ENCODE results near the gene GBX2. TPM values are rescaled to one million over a fixed set of nuclear protein-coding genes. Genes with fewer than 3 reads are reported as not detected.

The GBX2 gene
- total and polyA plus RNA-seq, 4 donors, result 1.9 to 10.8 (median 6.9) TPM

- Histone ChIP-seq H3K9me3 (ENCODE audit: control insufficient read depth, insufficient read depth, low read length) (no peaks in the 10 kb centered on the region), H3K27ac (ENCODE audit: low read depth, low read length) (no peak overlapping the region), H3K4me3 (ENCODE audit: low read depth, low read length) (no peak overlapping the region), H3K36me3 (ENCODE audit: control insufficient read depth, insufficient read depth, low read length) (no peaks in the 10 kb centered on the region), H3K4me1 (ENCODE audit: control insufficient read depth, insufficient read depth, low read length) (peaks cover 2% of the 10 kb centered on the region), H3K27me3 (ENCODE audit: control insufficient read depth, insufficient read depth, low read length) (no peaks in the 10 kb centered on the region)
- DNase-seq (ENCODE audit: low read depth in 4 of 6, low spot score in 6 of 6), result no peak
- 75% methylated on average over 5 of the region's 10 CpGs for WGBS (ENCODE audit: insufficient coverage)
These were observed 24.8 kb upstream of the GBX2 start for GRCh38 chr2:236193026-236193425.

GRCh38 chr2:236190674-236191073, 22.5 kb upstream of the GBX2 start:
- H3K27ac ChIP-seq (ENCODE audit: low read depth, low read length), result no peak overlapping the region
- no peak for DNase-seq (ENCODE audit: low read depth in 4 of 6, low spot score in 6 of 6)
- no peak overlapping the region for H3K4me3 ChIP-seq (ENCODE audit: low read depth, low read length)
- no peaks in the 10 kb centered on the region for H3K9me3 ChIP-seq (ENCODE audit: control insufficient read depth, insufficient read depth, low read length)
- H3K4me1 ChIP-seq (ENCODE audit: control insufficient read depth, insufficient read depth, low read length), result peaks cover 2% of the 10 kb centered on the region
- no peaks in the 10 kb centered on the region for H3K27me3 ChIP-seq (ENCODE audit: control insufficient read depth, insufficient read depth, low read length)
- no peaks in the 10 kb centered on the region for H3K36me3 ChIP-seq (ENCODE audit: control insufficient read depth, insufficient read depth, low read length)
- WGBS (ENCODE audit: insufficient coverage), result 93% methylated on average over 1 of the region's 2 CpGs

DNA sequence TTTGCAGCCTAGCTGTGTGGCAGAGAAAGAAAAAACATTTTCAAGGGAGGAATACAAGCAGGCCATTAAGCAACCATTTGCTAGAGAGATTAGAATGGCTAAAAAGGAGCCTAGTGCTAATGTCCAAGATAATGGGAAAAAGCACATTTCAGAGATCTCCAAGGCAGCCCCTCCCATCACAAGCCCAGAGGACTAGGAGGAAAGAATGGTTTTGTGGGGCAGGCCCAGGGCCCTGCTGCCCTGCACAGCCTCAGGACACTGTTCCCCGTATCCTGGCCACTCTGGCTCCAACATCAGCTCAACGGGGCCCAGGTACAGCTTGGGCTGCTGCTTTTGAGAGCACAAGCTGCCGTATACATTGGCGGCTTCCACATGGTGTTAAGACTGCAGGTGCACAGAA, 16.5 kb upstream of the GBX2 start:
- peaks cover 3% of the 10 kb centered on the region for H3K9me3 ChIP-seq (ENCODE audit: control insufficient read depth, insufficient read depth, low read length)
- H3K27me3 ChIP-seq (ENCODE audit: control insufficient read depth, insufficient read depth, low read length), result peaks cover 20% of the 10 kb centered on the region
- no peaks in the 10 kb centered on the region for H3K36me3 ChIP-seq (ENCODE audit: control insufficient read depth, insufficient read depth, low read length)
- peaks cover 2% of the 10 kb centered on the region for H3K4me1 ChIP-seq (ENCODE audit: control insufficient read depth, insufficient read depth, low read length)
- no peak for DNase-seq (ENCODE audit: low read depth in 4 of 6, low spot score in 6 of 6)
- no peak overlapping the region for H3K4me3 ChIP-seq (ENCODE audit: low read depth, low read length)
- 100% methylated on average over 4 of the region's 4 CpGs for WGBS (ENCODE audit: insufficient coverage)
- no peak overlapping the region for H3K27ac ChIP-seq (ENCODE audit: low read depth, low read length)

DNA sequence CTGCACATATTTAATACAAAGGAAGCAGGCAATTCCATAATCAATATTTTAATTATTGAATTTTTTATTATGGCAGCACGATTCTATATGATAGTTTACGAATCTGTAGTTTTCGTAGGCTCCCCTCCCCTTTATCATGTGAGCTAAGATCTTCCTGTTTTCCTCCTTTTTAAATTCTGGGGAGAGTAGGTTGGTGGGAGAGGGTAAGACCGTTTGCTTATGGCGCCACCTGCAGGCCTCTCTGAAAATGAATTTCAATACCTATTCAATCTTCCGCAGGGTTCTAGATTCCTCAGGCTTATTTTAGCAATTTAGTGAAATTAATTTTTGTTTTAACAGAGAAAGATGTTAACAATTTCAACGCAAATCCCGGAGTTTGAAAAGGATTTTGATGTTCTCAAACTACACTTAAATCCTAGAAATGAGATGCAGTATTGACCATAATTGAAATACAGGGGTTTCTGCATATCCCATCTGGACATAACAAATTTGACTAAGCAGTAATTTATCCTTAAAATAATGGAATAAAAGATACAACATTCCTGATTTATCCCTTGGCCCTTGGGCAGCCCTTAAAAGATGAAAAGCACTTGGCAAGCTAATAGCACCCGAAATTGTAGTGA, 12.8 kb upstream of the GBX2 start:
- Histone ChIP-seq H3K9me3 (ENCODE audit: control insufficient read depth, insufficient read depth, low read length) (peaks cover 3% of the 10 kb centered on the region), H3K4me3 (ENCODE audit: low read depth, low read length) (no peak overlapping the region), H3K27ac (ENCODE audit: low read depth, low read length) (no peak overlapping the region), H3K36me3 (ENCODE audit: control insufficient read depth, insufficient read depth, low read length) (no peaks in the 10 kb centered on the region), H3K27me3 (ENCODE audit: control insufficient read depth, insufficient read depth, low read length) (peaks cover 55% of the 10 kb centered on the region), H3K4me1 (ENCODE audit: control insufficient read depth, insufficient read depth, low read length) (peaks cover 28% of the 10 kb centered on the region)
- peak in 2 of 6 donors; percentile 84 to 93 for DNase-seq (ENCODE audit: low read depth in 4 of 6, low spot score in 6 of 6)
- 100% methylated on average over 1 of the region's 9 CpGs for WGBS (ENCODE audit: insufficient coverage)

DNA sequence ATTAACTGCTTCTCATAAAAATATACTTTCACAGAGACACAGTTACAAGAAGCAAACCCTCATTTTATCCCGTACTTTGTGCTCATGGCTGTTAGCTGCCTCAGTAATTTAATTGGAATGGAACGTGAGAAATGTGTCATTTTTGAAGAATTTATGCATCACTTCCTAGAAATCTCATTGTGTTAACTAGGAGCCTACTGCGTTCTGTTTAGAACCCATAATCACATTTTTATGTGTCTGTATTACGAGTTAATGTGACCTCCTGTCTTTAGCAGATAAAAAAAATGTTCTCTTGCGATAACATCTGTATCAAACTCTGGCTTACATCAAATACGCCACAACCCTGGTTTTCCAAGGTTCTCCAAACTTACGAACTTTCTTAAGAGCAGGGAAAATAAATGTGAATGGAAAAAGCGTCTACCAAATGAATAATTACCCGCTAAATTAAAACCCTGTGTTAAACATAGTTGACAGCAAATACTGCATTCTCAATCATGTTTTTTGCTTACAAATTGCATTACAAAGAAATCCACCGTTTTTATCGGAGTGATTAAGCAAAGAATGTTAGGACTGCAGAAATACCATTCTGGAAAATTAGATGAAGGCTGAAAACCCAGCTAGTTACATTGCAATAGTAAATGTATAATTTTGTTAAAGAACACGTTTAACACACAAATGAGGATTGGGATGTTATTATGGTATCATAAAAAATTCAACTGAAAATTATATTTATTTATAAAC, 12.1 kb upstream of the GBX2 start:
- Histone ChIP-seq H3K36me3 (ENCODE audit: control insufficient read depth, insufficient read depth, low read length) (no peaks in the 10 kb centered on the region), H3K9me3 (ENCODE audit: control insufficient read depth, insufficient read depth, low read length) (peaks cover 3% of the 10 kb centered on the region), H3K27ac (ENCODE audit: low read depth, low read length) (no peak overlapping the region), H3K4me1 (ENCODE audit: control insufficient read depth, insufficient read depth, low read length) (peaks cover 28% of the 10 kb centered on the region), H3K27me3 (ENCODE audit: control insufficient read depth, insufficient read depth, low read length) (peaks cover 61% of the 10 kb centered on the region), H3K4me3 (ENCODE audit: low read depth, low read length) (no peak overlapping the region)
- WGBS (ENCODE audit: insufficient coverage), result no CpG with 5 or more reads among the region's 12 CpGs
- DNase-seq (ENCODE audit: low read depth in 4 of 6, low spot score in 6 of 6), result peak in 2 of 6 donors; percentile 27 to 59

GRCh38 chr2:236179236-236180075, 11.3 kb upstream of the GBX2 start:
- no peak overlapping the region for H3K27ac ChIP-seq (ENCODE audit: low read depth, low read length)
- no peak overlapping the region for H3K4me3 ChIP-seq (ENCODE audit: low read depth, low read length)
- H3K9me3 ChIP-seq (ENCODE audit: control insufficient read depth, insufficient read depth, low read length), result peaks cover under 1% of the 10 kb centered on the region
- peaks cover 28% of the 10 kb centered on the region for H3K4me1 ChIP-seq (ENCODE audit: control insufficient read depth, insufficient read depth, low read length)
- H3K36me3 ChIP-seq (ENCODE audit: control insufficient read depth, insufficient read depth, low read length), result no peaks in the 10 kb centered on the region
- WGBS (ENCODE audit: insufficient coverage), result 2% methylated on average over 39 of the region's 59 CpGs
- peak in 2 of 6 donors; percentile 38 to 70 for DNase-seq (ENCODE audit: low read depth in 4 of 6, low spot score in 6 of 6)
- H3K27me3 ChIP-seq (ENCODE audit: control insufficient read depth, insufficient read depth, low read length), result peaks cover 69% of the 10 kb centered on the region

- DNase-seq (ENCODE audit: low read depth in 4 of 6, low spot score in 6 of 6), result peak in 1 of 6 donors; percentile 29
- WGBS (ENCODE audit: insufficient coverage), result 1% methylated on average over 8 of the region's 15 CpGs
- peak overlapping the region; percentile 21 for H3K4me3 ChIP-seq (ENCODE audit: low read depth, low read length)
- H3K4me1 ChIP-seq (ENCODE audit: control insufficient read depth, insufficient read depth, low read length), result peaks cover 30% of the 10 kb centered on the region
- no peaks in the 10 kb centered on the region for H3K36me3 ChIP-seq (ENCODE audit: control insufficient read depth, insufficient read depth, low read length)
- no peak overlapping the region for H3K27ac ChIP-seq (ENCODE audit: low read depth, low read length)
- H3K27me3 ChIP-seq (ENCODE audit: control insufficient read depth, insufficient read depth, low read length), result peaks cover 75% of the 10 kb centered on the region
- H3K9me3 ChIP-seq (ENCODE audit: control insufficient read depth, insufficient read depth, low read length), result no peaks in the 10 kb centered on the region
These were observed 10.7 kb upstream of the GBX2 start for GRCh38 chr2:236178890-236179235.

DNA sequence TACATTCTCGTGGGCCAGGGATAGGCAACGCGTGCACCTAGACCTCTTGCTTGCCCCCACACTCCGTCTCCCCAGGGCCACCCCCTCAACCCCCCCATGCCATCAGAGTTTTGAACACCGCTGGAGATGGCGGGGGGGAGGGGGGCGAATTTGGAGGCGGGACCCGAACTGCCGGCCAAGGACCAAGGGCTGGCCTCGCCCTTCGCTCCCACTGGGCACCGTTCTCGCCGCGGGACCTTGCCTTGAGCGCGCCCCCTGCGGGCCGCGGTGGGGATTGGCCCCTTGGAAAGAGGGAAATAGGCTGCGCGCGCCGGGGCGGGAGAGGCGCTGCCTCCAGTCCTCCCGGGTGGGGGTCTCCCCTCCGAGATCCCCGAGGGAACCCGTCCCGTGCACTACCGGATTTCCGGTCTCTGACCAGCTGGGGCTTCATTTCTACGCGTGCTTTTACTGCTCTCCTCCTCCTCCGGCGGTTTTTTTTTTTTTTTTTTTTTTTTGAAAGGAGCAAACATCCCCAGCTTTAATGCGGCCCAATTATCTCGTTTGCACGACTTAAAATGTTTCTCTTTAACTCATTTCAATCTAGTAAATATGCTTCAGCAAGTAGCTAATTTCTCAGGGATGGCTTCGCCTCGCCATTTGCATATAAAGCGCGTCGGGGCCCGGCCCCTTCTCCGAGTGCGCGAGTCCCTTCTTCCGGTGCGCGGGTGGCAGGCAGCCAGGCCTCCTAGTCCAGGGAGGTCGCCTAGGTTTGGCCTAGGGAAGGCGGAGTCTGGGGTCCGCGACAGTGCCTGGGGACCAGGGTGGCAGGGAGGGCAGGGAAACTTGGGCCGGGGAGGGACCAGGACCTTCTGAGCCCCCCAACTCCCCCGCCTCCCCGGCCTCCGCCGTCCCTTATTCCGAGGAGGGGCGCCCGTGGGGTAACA, 10.0 kb upstream of the GBX2 start:
- Histone ChIP-seq H3K36me3 (ENCODE audit: control insufficient read depth, insufficient read depth, low read length) (no peaks in the 10 kb centered on the region), H3K27me3 (ENCODE audit: control insufficient read depth, insufficient read depth, low read length) (peaks cover 81% of the 10 kb centered on the region), H3K4me1 (ENCODE audit: control insufficient read depth, insufficient read depth, low read length) (peaks cover 36% of the 10 kb centered on the region), H3K9me3 (ENCODE audit: control insufficient read depth, insufficient read depth, low read length) (no peaks in the 10 kb centered on the region), H3K4me3 (ENCODE audit: low read depth, low read length) (peak overlapping the region; percentile 21), H3K27ac (ENCODE audit: low read depth, low read length) (no peak overlapping the region)
- WGBS (ENCODE audit: insufficient coverage), result under 1% methylated on average over 50 of the region's 65 CpGs
- peak in 2 of 6 donors; percentile 74 to 78 for DNase-seq (ENCODE audit: low read depth in 4 of 6, low spot score in 6 of 6)

- peak in 2 of 6 donors; percentile 58 to 65 for DNase-seq (ENCODE audit: low read depth in 4 of 6, low spot score in 6 of 6)
- Histone ChIP-seq H3K27me3 (ENCODE audit: control insufficient read depth, insufficient read depth, low read length) (peaks cover 87% of the 10 kb centered on the region), H3K9me3 (ENCODE audit: control insufficient read depth, insufficient read depth, low read length) (no peaks in the 10 kb centered on the region), H3K36me3 (ENCODE audit: control insufficient read depth, insufficient read depth, low read length) (no peaks in the 10 kb centered on the region), H3K4me3 (ENCODE audit: low read depth, low read length) (no peak overlapping the region), H3K4me1 (ENCODE audit: control insufficient read depth, insufficient read depth, low read length) (peaks cover 43% of the 10 kb centered on the region), H3K27ac (ENCODE audit: low read depth, low read length) (no peak overlapping the region)
- 30% methylated on average over 17 of the region's 20 CpGs for WGBS (ENCODE audit: insufficient coverage)
These were observed 9.4 kb upstream of the GBX2 start for GRCh38 chr2:236177604-236177966.
